HG02610 (cell line): Measurements from ENCODE around the gene ANKRD53.
"Not testable (repeated sequence)": the region's sequence is repeated elsewhere in the genome, so short reads cannot be mapped to it uniquely, and the experiment has no call there.

Experiments
- ATAC-seq: cut with Tn5 transposase; IDR thresholded peaks from one replicate; pipeline ENCODE4 v1.9.1; 2021; ENCODE audit warnings: mild to moderate bottlenecking, moderate library complexity; ENCODE audit not compliant: unreplicated experiment

ANKRD53 gene

GRCh38 chr2:71006323-71006722 is 27.9 kb downstream of the ANKRD53 start:
- no peak for ATAC-seq

- no peak for ATAC-seq
Measured at GRCh38 chr2:71006955-71007799, 28.7 kb downstream of the ANKRD53 start.

- ATAC-seq, result no peak
Measured at GRCh38 chr2:71008342-71008741, 29.9 kb downstream of the ANKRD53 start.

- ATAC-seq, result not testable (repeated sequence)
Measured at GRCh38 chr2:71011786-71012185, 33.4 kb downstream of the ANKRD53 start.

- no peak for ATAC-seq
Measured at GRCh38 chr2:71018625-71019024, 40.2 kb downstream of the ANKRD53 start.

GRCh38 chr2:71019989-71020388 is 41.6 kb downstream of the ANKRD53 start:
- ATAC-seq, result not testable (repeated sequence)

- ATAC-seq, result not testable (repeated sequence)
Measured at GRCh38 chr2:71021394-71021793, 43.0 kb downstream of the ANKRD53 start.

GRCh38 chr2:71023553-71024243 is 45.3 kb downstream of the ANKRD53 start:
- ATAC-seq, result not testable (repeated sequence)
